K562 (cell line): ENCODE data around the gene PAIP1. TPM values are rescaled to one million over a fixed set of nuclear protein-coding genes. Genes with fewer than 3 reads are reported as not detected.

ENCODE experiments used
- ATAC-seq: fragments of 200-7000 bp; cut with Tn5 transposase; 3 replicates; pipeline ENCODE4 v1.9.1; 2020; ENCODE audit warnings: moderate library complexity
- BruUV-seq: library from RNA; stranded (reverse); fragments of 400-500 nt; replicated peaks from 2 replicates; lab custom pipeline; 2021; lab: Mats Ljungman, UMichigan
- CTCF ChIA-PET: fragments of 300-600 bp; formaldehyde crosslinking; extraction: SDS; loops from one replicate; lab custom pipeline; 2021; ENCODE audit warnings: low intra/inter-chr PET ratio; lab: Yijun Ruan, JAX
- POLR2A ChIA-PET: fragments of 300-600, 350-650 bp; sonication (Branson Sonifier 250); formaldehyde crosslinking; extraction: SDS; loops from one replicate; lab custom pipeline; 2021; ENCODE audit warnings: antibody characterized with exemption, inconsistent platforms; lab: Yijun Ruan, JAX
- DNase-seq, 4 experiments: peaks; one replicate each; pipeline versions ENCODE4 v3.0.0 to v3.0.0-alpha.2; 2011 to 2018; ENCODE audit warnings: low spot score in 3 of 4, mixed read lengths in 3 of 4; ENCODE audit errors: extremely low read depth in 1 of 4
- FAIRE-seq: peaks from 2 replicates; lab custom pipeline; 2011; peaks lifted over from hg19 to GRCh38; lab: Jason Lieb, UNC
- H2AFZ ChIP-seq: 2 replicates; pipeline ENCODE4 v1.6.0; 2011; ENCODE audit warnings: low read depth, low read length, control low read depth, inconsistent platforms
- H3K27ac ChIP-seq: fragments of 200-600 bp; 3 replicates; pipeline ENCODE4 v1.8.0; 2011; ENCODE audit warnings: low read depth, mild to moderate bottlenecking, control low read depth, inconsistent platforms, low read length, moderate library complexity, mixed read lengths; ENCODE audit errors: extremely low read depth
- H3K27me3 ChIP-seq, 2 experiments: fragments of 300-600 bp in 1 of 2; 2 replicates in 1 of 2; 3 replicates in 1 of 2; pipeline versions ENCODE4 v1.6.0 to v1.8.0; 2011; ENCODE audit warnings: inconsistent platforms in 2 of 2, low read length in 2 of 2, mild to moderate bottlenecking in 1 of 2, mixed read lengths in 1 of 2, moderate library complexity in 1 of 2; ENCODE audit not compliant: control insufficient read depth in 2 of 2, insufficient read depth in 2 of 2
- H3K36me3 ChIP-seq: fragments of 300-600 bp; 3 replicates; pipeline ENCODE4 v1.8.0; 2011; ENCODE audit warnings: mild to moderate bottlenecking, low read length, inconsistent platforms; ENCODE audit not compliant: control insufficient read depth, insufficient read depth
- H3K4me1 ChIP-seq, 2 experiments: fragments of 200-600 bp in 1 of 2; replicated peaks in 1 of 2; 2 replicates in 1 of 2; 3 replicates in 1 of 2; pipeline versions ENCODE4 v1.5.1 to v1.8.0; 2011; ENCODE audit warnings: inconsistent platforms in 2 of 2, low read length in 2 of 2, mild to moderate bottlenecking in 1 of 2, mixed read lengths in 1 of 2, moderate library complexity in 1 of 2; ENCODE audit not compliant: control insufficient read depth in 2 of 2, insufficient read depth in 2 of 2
- H3K4me2 ChIP-seq: 2 replicates; pipeline ENCODE4 v1.6.1; 2011; ENCODE audit warnings: low read length, control low read depth, inconsistent platforms, mixed read lengths; ENCODE audit not compliant: insufficient read depth
- H3K4me3 ChIP-seq: fragments of 200-600 bp; sonication (generic), shearing (Covaris generic); 2 replicates; pipeline ENCODE4 v1.5.1; 2016; ENCODE audit warnings: control low read depth, inconsistent platforms
- H3K79me2 ChIP-seq: fragments of 200-600 bp; 3 replicates; pipeline ENCODE4 v1.8.0; 2011; ENCODE audit warnings: low read length, inconsistent platforms; ENCODE audit not compliant: control insufficient read depth, insufficient read depth
- H3K9ac ChIP-seq, 2 experiments: 2 replicates each; pipeline versions ENCODE4 v1.6.0 to v1.6.1; 2011; ENCODE audit warnings: low read depth in 2 of 2, low read length in 2 of 2, control low read depth in 1 of 2, inconsistent platforms in 1 of 2, mild to moderate bottlenecking in 1 of 2, mixed read lengths in 1 of 2; ENCODE audit not compliant: insufficient read depth in 1 of 2
- H3K9me1 ChIP-seq: one replicate; pipeline ENCODE4 v1.6.0; 2011; ENCODE audit warnings: inconsistent platforms, mild to moderate bottlenecking, low read length, moderate library complexity; ENCODE audit not compliant: control insufficient read depth, insufficient read depth
- H3K9me3 ChIP-seq: replicated peaks from 2 replicates; pipeline ENCODE4 v1.5.1; 2011; ENCODE audit warnings: low read depth, low read length, inconsistent platforms; ENCODE audit not compliant: control insufficient read depth, insufficient read depth
- H4K20me1 ChIP-seq: replicated peaks from 2 replicates; pipeline ENCODE4 v1.6.1; 2011; ENCODE audit warnings: low read length, inconsistent platforms, mixed read lengths; ENCODE audit not compliant: control insufficient read depth, insufficient read depth
- CBX3 ChIP-seq, 2 experiments: IDR thresholded peaks; 1 replicate in 1 of 2; 2 replicates in 1 of 2; pipeline ENCODE4 v1.6.1; 2012; ENCODE audit warnings: inconsistent platforms in 2 of 2, low read length in 2 of 2, borderline replicate concordance in 1 of 2, control low read depth in 1 of 2
- COPS2 ChIP-seq: fragments of 450-650 bp; conservative IDR thresholded peaks from 2 replicates; pipeline ENCODE4 v1.6.1; 2016; ENCODE audit warnings: mild to moderate bottlenecking, moderate library complexity
- ETS2 ChIP-seq: IDR thresholded peaks from 2 replicates; pipeline ENCODE4 v1.6.1; 2016; ENCODE audit warnings: borderline replicate concordance, missing genetic modification characterization, mild to moderate bottlenecking, moderate library complexity, missing compliant biosample characterization; ENCODE audit not compliant: poor library complexity, severe bottlenecking
- ILK ChIP-seq: fragments of 450-650 bp; IDR thresholded peaks from 2 replicates; pipeline ENCODE4 v1.6.1; 2016; ENCODE audit warnings: missing genetic modification characterization, low read depth, mild to moderate bottlenecking, missing compliant biosample characterization, moderate library complexity, borderline replicate concordance
- MCM3 ChIP-seq: fragments of 450-650 bp; IDR thresholded peaks from 2 replicates; pipeline ENCODE4 v1.6.1; 2016
- POLR2H ChIP-seq: IDR thresholded peaks from 2 replicates; pipeline ENCODE4 v1.6.1; 2016; ENCODE audit warnings: missing genetic modification characterization, low read depth, mild to moderate bottlenecking, control low read depth, missing compliant biosample characterization, moderate library complexity
- TRIM24 ChIP-seq, 2 experiments: fragments of 450-650 bp; IDR thresholded peaks; 2 replicates each; pipeline ENCODE4 v1.6.1; 2016
- ZBTB17 ChIP-seq: fragments of 450-650 bp; formaldehyde crosslinking; IDR thresholded peaks from 2 replicates; pipeline ENCODE4 v1.4.0; 2020; ENCODE audit warnings: mild to moderate bottlenecking
- ZBTB8A ChIP-seq: fragments of 450-650 bp; IDR thresholded peaks from 2 replicates; pipeline ENCODE4 v1.6.1; 2018; ENCODE audit warnings: mild to moderate bottlenecking, moderate library complexity; ENCODE audit not compliant: partially characterized antibody
- ZC3H11A ChIP-seq: IDR thresholded peaks from 2 replicates; pipeline ENCODE4 v1.6.1; 2012; ENCODE audit warnings: low read depth, low read length, improper control_type of control experiment
- WGBS: fragments of 100-300 bp; shearing (Covaris generic); methylation state at CpG from one replicate; pipeline ENCODE4 v1.1.6; 2016; ENCODE audit warnings: low coverage, mixed read lengths; ENCODE audit not compliant: insufficient coverage; ENCODE audit errors: missing lambda C conversion rate; 5-methylcytosine and 5-hydroxymethylcytosine counted together
- in situ Hi-C: fragments of 300-500 bp; cut with MboI; formaldehyde crosslinking; loops from 4 replicates; pipeline ENCODE4 v1.15.0; 2018; ENCODE audit warnings: inconsistent platforms, mixed read lengths
- intact Hi-C: fragments of 100-400 bp; cut with micrococcal nuclease; formaldehyde crosslinking; loops from 2 replicates; pipeline ENCODE4 v1.14.2; 2022
- polyA plus RNA-seq, 8 experiments: library from polyadenylated mRNA; depleted of rRNA in 4 of 8; stranded (reverse) in 5 of 8; unstranded in 3 of 8; fragments of >200 nt; fragmentation: Nextera tagmentation in 2 of 8; fragmentation: Illumina TruSeq in 1 of 8; extraction: Ambion mirVana in 2 of 8; extraction: Trizol in 1 of 8; gene quantifications; 2 replicates each; pipeline versions ENCODE4 v1.2.1 to v1.2.3, GENCODE V29; 2011 to 2014; ENCODE audit warnings: inconsistent platforms in 1 of 8, missing spikeins in 1 of 8
- total RNA-seq, 7 experiments: library from RNA; depleted of rRNA in 6 of 7; stranded (reverse); fragments of >200 nt in 6 of 7; fragmentation: Illumina TruSeq in 2 of 7; extraction: Trizol in 2 of 7; gene quantifications; 2 replicates each; pipeline versions ENCODE4 v1.2.1 to v1.2.3, GENCODE V29; 2011 to 2021; ENCODE audit warnings: low replicate concordance in 1 of 7
- TF ChIP-seq, protein P1 (sequence below): fragments of 250-450 bp; sonication (Bioruptor Pico); IDR thresholded peaks from 2 replicates; pipeline ENCODE4 v1.8.0; 2021; ENCODE audit warnings: moderate library complexity, mild to moderate bottlenecking, inconsistent platforms
- TF ChIP-seq, protein P2 (sequence below): sonication (generic); formaldehyde crosslinking; IDR thresholded peaks from 2 replicates; pipeline ENCODE4 v1.8.1; 2022; ENCODE audit warnings: missing genetic modification reagents

PAIP1 gene
- total and polyA plus RNA-seq, 9 of the 15 experiments (the other 6 are each of a cell fraction or from before 2014, with no cell fraction given), result 51.7 to 181 (median 102) TPM

DNA sequence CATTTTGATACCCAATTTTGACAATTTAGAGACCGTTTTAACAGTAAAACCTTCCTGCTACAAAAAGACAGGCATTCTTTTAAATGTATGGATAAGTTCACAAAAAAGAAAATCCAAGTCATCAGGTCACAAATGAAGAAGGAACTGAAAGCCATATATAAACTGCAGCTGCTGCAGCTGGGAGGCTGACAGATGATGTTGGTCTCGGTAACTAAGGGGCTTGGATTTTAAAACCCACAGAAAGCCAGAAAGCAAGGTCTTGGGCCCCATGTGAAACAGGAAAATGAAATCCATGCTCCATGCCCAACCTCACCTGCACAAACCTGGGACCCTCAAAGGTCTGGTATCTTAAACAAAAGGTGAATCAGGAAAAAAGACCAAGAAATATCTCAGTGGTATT, 26.2 kb downstream of the PAIP1 start:
- Histone ChIP-seq H3K4me2 (no peak overlapping the region), H3K4me3 (no peak overlapping the region), H3K79me2 (no peaks in the 10 kb centered on the region), H2AFZ (no peak overlapping the region), H3K4me1 (no peaks in the 10 kb centered on the region), H3K9me1 (no peaks in the 10 kb centered on the region), H3K27ac (no peak overlapping the region), H3K9ac (no peak overlapping the region), H3K9me3 (no peaks in the 10 kb centered on the region), H4K20me1 (no peaks in the 10 kb centered on the region), H3K27me3 (no peaks in the 10 kb centered on the region), H3K36me3 (peaks cover 86% of the 10 kb centered on the region)
- CTCF ChIA-PET, result no interaction called here
- intact Hi-C loops, result no loop called here
- TF ChIP-seq ZBTB8A (no peak), ZBTB17 (CRISPR knock-in tag) (no peak), MCM3 (no peak), ZC3H11A (no peak), COPS2 (no peak), CBX3 (IDR thresholded peaks at IDR 0.05; ENCODE audit: borderline replicate concordance in 1 of 2, low read length in 2 of 2) (no peak), POLR2H (tag) (no peak), ILK (tag) (no peak), TRIM24 (IDR thresholded peaks at IDR 0.05) (no peak), ETS2 (tag) (no peak)
- TF ChIP-seq, protein P1, sequence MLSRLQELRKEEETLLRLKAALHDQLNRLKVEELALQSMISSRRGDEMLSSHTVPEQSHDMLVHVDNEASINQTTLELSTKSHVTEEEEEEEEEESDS (CRISPR knock-in tag), result no peak
- TF ChIP-seq, protein P2, sequence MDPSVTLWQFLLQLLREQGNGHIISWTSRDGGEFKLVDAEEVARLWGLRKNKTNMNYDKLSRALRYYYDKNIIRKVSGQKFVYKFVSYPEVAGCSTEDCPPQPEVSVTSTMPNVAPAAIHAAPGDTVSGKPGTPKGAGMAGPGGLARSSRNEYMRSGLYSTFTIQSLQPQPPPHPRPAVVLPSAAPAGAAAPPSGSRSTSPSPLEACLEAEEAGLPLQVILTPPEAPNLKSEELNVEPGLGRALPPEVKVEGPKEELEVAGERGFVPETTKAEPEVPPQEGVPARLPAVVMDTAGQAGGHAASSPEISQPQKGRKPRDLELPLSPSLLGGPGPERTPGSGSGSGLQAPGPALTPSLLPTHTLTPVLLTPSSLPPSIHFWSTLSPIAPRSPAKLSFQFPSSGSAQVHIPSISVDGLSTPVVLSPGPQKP (CRISPR knock-in tag), result no peak
- WGBS, result 93% methylated on average over 2 of the region's 2 CpGs
- POLR2A ChIA-PET, result interaction anchor here (0.6 to 3.2 kb wide), 2 partner anchors 13 to 14 kb away, joined by 3 to 8 read pairs; no protein-coding TSS in a partner anchor
- DNase-seq, result no peak
- in situ Hi-C loops, result no loop called here
- no TSS peak for BruUV-seq
- no peak for ATAC-seq
- FAIRE-seq, result no peak
